PC-9 (cell line): ENCODE measurements around the gene SLC35G6. TPM values are rescaled to one million over a fixed set of nuclear protein-coding genes. Genes with fewer than 3 reads are reported as not detected.

ENCODE experiments used
- BruUV-seq: library from RNA; stranded (reverse); fragments of 400-500 nt; replicated peaks from 2 replicates; lab custom pipeline; 2021; lab: Mats Ljungman, UMichigan
- CTCF ChIA-PET: fragments of 300-600 bp; sonication (Branson Sonifier 250); formaldehyde crosslinking; loops from one replicate; lab custom pipeline; 2022; ENCODE audit warnings: antibody characterized with exemption; lab: Charles Lee
- POLR2A ChIA-PET: fragments of 300-600 bp; sonication (Branson Sonifier 250); formaldehyde crosslinking; loops from one replicate; lab custom pipeline; 2022; ENCODE audit warnings: antibody characterized with exemption; ENCODE audit not compliant: unreplicated experiment; lab: Charles Lee
- DNase-seq, 2 experiments: peaks; one replicate each; pipeline versions ENCODE4 v3.0.0 to v3.0.0-alpha.2; 2015 to 2022; ENCODE audit warnings: mixed read lengths in 1 of 2
- H2AFZ ChIP-seq: fragments of 200-600 bp; sonication (generic); 2 replicates; pipeline ENCODE4 v1.8.1; 2017; ENCODE audit warnings: antibody characterized with exemption
- H3F3A ChIP-seq: fragments of 200-600 bp; sonication (generic); 2 replicates; pipeline ENCODE4 v1.8.1; 2017; ENCODE audit warnings: antibody characterized with exemption, mild to moderate bottlenecking, low read depth; ENCODE audit not compliant: insufficient read depth
- H3K27ac ChIP-seq: fragments of 200-600 bp; sonication (generic); 2 replicates; pipeline ENCODE4 v1.6.1; 2016; ENCODE audit warnings: mixed run types
- H3K27me3 ChIP-seq: fragments of 200-600 bp; sonication (generic); 2 replicates; pipeline ENCODE4 v1.6.1; 2016; ENCODE audit warnings: low read depth, mixed run types; ENCODE audit not compliant: insufficient read depth
- H3K36me3 ChIP-seq: fragments of 200-600 bp; sonication (generic); 2 replicates; pipeline ENCODE4 v1.6.1; 2016; ENCODE audit warnings: low read depth, mixed run types
- H3K4me1 ChIP-seq: fragments of 200-600 bp; sonication (generic); replicated peaks from 2 replicates; pipeline ENCODE4 v1.6.1; 2016; ENCODE audit warnings: mixed run types; ENCODE audit not compliant: insufficient read depth
- H3K4me2 ChIP-seq: fragments of 200-600 bp; sonication (generic); 2 replicates; pipeline ENCODE4 v1.6.1; 2017; ENCODE audit warnings: mixed run types
- H3K4me3 ChIP-seq: fragments of 200-600 bp; sonication (generic); 2 replicates; pipeline ENCODE4 v1.6.1; 2016; ENCODE audit warnings: mixed run types
- H3K79me2 ChIP-seq: fragments of 200-600 bp; sonication (generic); 2 replicates; pipeline ENCODE4 v1.6.1; 2017; ENCODE audit warnings: low read depth, mixed run types
- H3K9me2 ChIP-seq: fragments of 200-600 bp; sonication (generic); 2 replicates; pipeline ENCODE4 v1.8.1; 2017; ENCODE audit warnings: mild to moderate bottlenecking; ENCODE audit not compliant: insufficient read depth
- H3K9me3 ChIP-seq: fragments of 200-600 bp; sonication (generic); 2 replicates; pipeline ENCODE4 v1.8.1; 2016; ENCODE audit warnings: low read depth; ENCODE audit not compliant: insufficient read depth
- H4K20me1 ChIP-seq: fragments of 200-600 bp; sonication (generic); 2 replicates; pipeline ENCODE4 v1.8.1; 2017; ENCODE audit not compliant: insufficient read depth
- CTCF ChIP-seq: fragments of 200-600 bp; sonication (generic); conservative IDR thresholded peaks from 2 replicates; pipeline ENCODE4 v1.6.1; 2017; ENCODE audit warnings: mixed run types, antibody characterized with exemption, mild to moderate bottlenecking, moderate library complexity
- EZH2 ChIP-seq: fragments of 200-600 bp; sonication (generic); IDR thresholded peaks from 2 replicates; pipeline ENCODE4 v1.8.0; 2017; ENCODE audit warnings: antibody characterized with exemption, low read depth
- intact Hi-C: fragments of 100-400 bp; cut with micrococcal nuclease; formaldehyde crosslinking; loops from one replicate; pipeline ENCODE4 v1.10.0; 2022; ENCODE audit not compliant: unreplicated experiment
- total RNA-seq: library from RNA; stranded (reverse); gene quantifications from 2 replicates; pipeline ENCODE4 v1.2.3, GENCODE V29; 2021

SLC35G6 gene
- total RNA-seq, 1 experiment from 2014 or later, result not detected

GRCh38 chr17:7502987-7503386, 21.7 kb downstream of the SLC35G6 start:
- H2AFZ ChIP-seq, result no peak overlapping the region
- ChIA-PET CTCF (no interaction called here), POLR2A (no interaction called here)
- H3K9me3 ChIP-seq, result no peaks in the 10 kb centered on the region
- no TSS peak for BruUV-seq
- DNase-seq, result no peak
- peak; percentile 31; the same call in 1 of the 2 replicates for TF ChIP-seq CTCF
- no peak for TF ChIP-seq EZH2
- H4K20me1 ChIP-seq, result no peaks in the 10 kb centered on the region
- no peaks in the 10 kb centered on the region for H3K9me2 ChIP-seq
- no peak overlapping the region for H3K4me2 ChIP-seq
- H3K4me3 ChIP-seq, result no peak overlapping the region
- H3F3A ChIP-seq, result peaks cover 5% of the 10 kb centered on the region; the same call in 1 of the 2 replicates
- H3K27me3 ChIP-seq, result no peaks in the 10 kb centered on the region
- no peaks in the 10 kb centered on the region for H3K79me2 ChIP-seq
- intact Hi-C loops, result loop anchor here (5.0 kb wide), 2 partner anchors 66 to 146 kb away; partner anchors contain the start of genes FGF11, TMEM102 and TMEM95
- H3K36me3 ChIP-seq, result peaks cover 8% of the 10 kb centered on the region; the same call in 1 of the 2 replicates
- H3K27ac ChIP-seq, result no peak overlapping the region
- no peaks in the 10 kb centered on the region for H3K4me1 ChIP-seq

GRCh38 chr17:7503521-7503920, 22.3 kb downstream of the SLC35G6 start:
- intact Hi-C loops, result loop anchor here (5.0 kb wide), 2 partner anchors 66 to 146 kb away; partner anchors contain the start of genes FGF11, TMEM102 and TMEM95
- POLR2A ChIA-PET, result no interaction called here
- CTCF ChIA-PET, result interaction anchor here (0.6 kb wide), 1 partner anchor 39 kb away, joined by 4 read pairs; no protein-coding TSS in a partner anchor
- Histone ChIP-seq H3K4me1 (no peaks in the 10 kb centered on the region), H4K20me1 (no peaks in the 10 kb centered on the region), H2AFZ (no peak overlapping the region), H3K9me2 (no peaks in the 10 kb centered on the region), H3K4me2 (no peak overlapping the region), H3K27me3 (no peaks in the 10 kb centered on the region), H3K27ac (no peak overlapping the region), H3K36me3 (peaks cover 8% of the 10 kb centered on the region; the same call in 1 of the 2 replicates), H3F3A (peaks cover 5% of the 10 kb centered on the region; the same call in 1 of the 2 replicates), H3K9me3 (no peaks in the 10 kb centered on the region), H3K79me2 (no peaks in the 10 kb centered on the region), H3K4me3 (no peak overlapping the region)
- BruUV-seq, result no TSS peak
- no peak for TF ChIP-seq CTCF
- TF ChIP-seq EZH2, result no peak
- no peak for DNase-seq

GRCh38 chr17:7508145-7508544, 26.9 kb downstream of the SLC35G6 start:
- Histone ChIP-seq H3K79me2 (no peaks in the 10 kb centered on the region), H3K27me3 (no peaks in the 10 kb centered on the region), H3K4me2 (no peak overlapping the region), H3K36me3 (peaks cover 8% of the 10 kb centered on the region; the same call in 1 of the 2 replicates), H3F3A (peaks cover 5% of the 10 kb centered on the region; the same call in 1 of the 2 replicates), H2AFZ (no peak overlapping the region), H3K4me1 (no peaks in the 10 kb centered on the region), H3K4me3 (no peak overlapping the region), H3K27ac (no peak overlapping the region), H4K20me1 (no peaks in the 10 kb centered on the region), H3K9me3 (no peaks in the 10 kb centered on the region), H3K9me2 (no peaks in the 10 kb centered on the region)
- CTCF ChIA-PET, result interaction anchor here (1.0 kb wide), 1 partner anchor 152 kb away, joined by 3 read pairs; no protein-coding TSS in a partner anchor
- POLR2A ChIA-PET, result interaction anchor here (0.7 kb wide), 1 partner anchor 11 kb away, joined by 8 read pairs; no protein-coding TSS in a partner anchor
- DNase-seq, result no peak
- BruUV-seq, result no TSS peak
- no peak for TF ChIP-seq CTCF
- TF ChIP-seq EZH2, result no peak
- intact Hi-C loops, result no loop called here
